GM12892 (cell line): ENCODE results near the gene METAP1D.

Experiments used
- POLR2A ChIP-seq: IDR thresholded peaks from 2 replicates; pipeline ENCODE4 v1.6.1; 2011; ENCODE audit warnings: low read depth, low read length, control low read depth
- POLR2AphosphoS5 ChIP-seq: IDR thresholded peaks from 2 replicates; pipeline ENCODE4 v1.6.1; 2011; ENCODE audit warnings: low read depth, low read length, control low read depth
- TAF1 ChIP-seq: IDR thresholded peaks from 2 replicates; pipeline ENCODE4 v1.6.1; 2011; ENCODE audit warnings: low read depth, mild to moderate bottlenecking, control low read depth, low read length, borderline replicate concordance

DNA sequence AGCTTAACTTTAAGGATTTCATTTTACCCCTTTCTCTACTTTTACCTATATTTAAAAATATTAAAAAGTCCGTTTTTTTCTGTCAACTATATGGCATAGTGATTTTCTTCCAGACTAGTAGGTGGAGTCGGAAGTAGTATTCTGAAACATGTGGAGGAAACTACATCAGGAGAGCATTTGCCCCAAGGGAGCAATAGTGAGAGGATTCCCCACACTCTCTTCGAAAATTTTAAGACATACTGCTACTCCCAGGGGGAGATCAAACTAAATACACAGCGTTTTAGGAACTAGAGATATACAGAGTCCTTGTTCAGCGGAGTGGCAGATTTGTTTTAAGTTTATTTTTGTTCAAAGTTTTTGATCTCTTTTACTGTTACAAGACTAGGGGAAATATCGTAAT is 40.6 kb downstream of the METAP1D start:
- no peak for TF ChIP-seq POLR2A
- TF ChIP-seq POLR2AphosphoS5 = no peak
- no peak for TF ChIP-seq TAF1
